ENCODE results near the gene MRTFA. TPM values are rescaled to one million over a fixed set of nuclear protein-coding genes. Genes with fewer than 3 reads are reported as not detected.

Gene MRTFA
- total RNA-seq, 1 donor from 2014 or later: 52.1 TPM

DNA sequence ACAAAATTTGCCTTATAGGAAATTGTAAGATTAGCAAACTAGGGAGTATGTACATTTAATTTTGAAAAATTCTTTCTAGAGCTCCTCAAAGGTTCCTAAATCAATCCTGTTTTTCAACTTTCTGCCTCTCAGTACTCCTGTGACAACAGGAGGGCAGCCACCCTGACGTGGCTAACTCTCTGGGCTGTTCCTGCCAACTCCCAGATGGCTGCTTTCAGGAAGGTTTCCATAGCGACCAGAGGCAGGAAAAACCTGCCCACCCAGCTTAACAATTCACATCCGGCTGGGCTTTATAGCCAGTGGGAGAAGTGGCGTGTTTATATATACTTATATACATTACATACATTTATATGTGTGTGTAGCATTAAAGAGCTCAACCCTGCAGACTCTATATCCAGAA lies 239.6 kb downstream of the MRTFA start:
- no peak for DNase-seq (ENCODE audit: low read depth)
- H3K4me3 ChIP-seq (ENCODE audit: low read depth, low read length): no peak overlapping the region
- TF ChIP-seq CTCF (conservative IDR thresholded peaks at IDR 0.05; ENCODE audit: low read depth, low read length): no peak

DNA sequence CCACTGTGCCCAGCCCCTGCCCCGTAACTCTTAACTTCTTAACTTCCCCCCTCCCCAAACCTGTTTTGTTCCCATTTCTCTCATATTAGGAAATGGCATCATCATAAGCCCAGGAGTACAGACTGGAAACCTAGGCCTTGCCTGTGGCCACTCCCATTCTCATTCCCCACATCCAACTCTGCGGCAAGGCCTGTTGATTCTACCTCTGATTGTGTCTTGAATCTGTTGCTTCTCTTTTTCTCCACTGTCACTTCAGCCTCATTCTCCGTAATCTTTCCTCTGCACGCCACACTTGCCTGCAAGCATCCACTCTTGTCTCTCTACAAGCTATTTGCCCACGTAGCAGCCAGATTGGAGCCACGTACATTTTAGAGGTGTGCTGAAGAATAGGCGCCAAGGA lies 240.9 kb downstream of the MRTFA start:
- no peak overlapping the region for H3K4me3 ChIP-seq (ENCODE audit: low read depth, low read length)
- DNase-seq (ENCODE audit: low read depth): no peak
- TF ChIP-seq CTCF (conservative IDR thresholded peaks at IDR 0.05; ENCODE audit: low read depth, low read length): no peak

DNA sequence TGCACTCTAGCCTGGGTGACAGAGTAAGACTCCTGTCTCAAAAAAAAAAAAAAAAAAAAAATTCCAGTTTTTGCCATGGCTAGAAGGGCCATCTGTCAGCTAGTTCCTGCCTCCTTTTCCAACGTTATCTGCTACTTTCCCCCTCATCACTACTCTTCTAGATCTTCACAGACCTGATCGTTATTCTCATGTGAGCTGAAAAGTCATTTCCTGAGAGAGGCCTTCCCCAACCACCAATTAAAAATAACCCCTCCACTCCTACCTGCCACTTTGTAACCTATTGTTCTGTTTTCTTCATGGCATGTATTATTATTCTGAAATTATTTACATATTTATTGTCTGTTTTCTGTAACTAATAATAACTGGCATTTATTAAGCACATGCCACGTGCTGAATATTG lies 241.9 kb downstream of the MRTFA start:
- no peak for TF ChIP-seq CTCF (conservative IDR thresholded peaks at IDR 0.05; ENCODE audit: low read depth, low read length)
- no peak overlapping the region for H3K4me3 ChIP-seq (ENCODE audit: low read depth, low read length)
- DNase-seq (ENCODE audit: low read depth): no peak

- no peak overlapping the region for H3K4me3 ChIP-seq (ENCODE audit: low read depth, low read length)
- no peak for DNase-seq (ENCODE audit: low read depth)
- no peak for TF ChIP-seq CTCF (conservative IDR thresholded peaks at IDR 0.05; ENCODE audit: low read depth, low read length)
Observed at GRCh38 chr22:40392618-40393017, 243.9 kb downstream of the MRTFA start.

DNA sequence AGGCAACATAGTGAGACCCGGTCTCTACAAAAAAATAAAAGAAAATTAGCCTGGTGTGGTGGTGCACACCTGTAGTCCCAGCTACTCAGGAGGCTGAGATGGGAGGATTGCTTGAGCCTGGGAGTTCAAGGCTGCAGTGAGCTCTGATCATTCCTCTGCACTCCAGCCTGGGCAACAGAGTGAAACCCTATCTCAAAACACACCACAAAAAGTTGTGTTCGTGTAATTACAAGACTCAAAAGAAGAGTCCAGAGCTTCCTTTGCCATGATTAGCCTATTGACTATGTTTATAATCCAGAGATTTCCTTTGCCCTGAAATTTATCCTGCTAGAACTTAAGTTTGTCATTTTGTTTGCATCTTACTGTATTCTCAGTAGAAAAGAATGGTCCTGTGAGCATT lies 245.1 kb downstream of the MRTFA start:
- no peak for TF ChIP-seq CTCF (conservative IDR thresholded peaks at IDR 0.05; ENCODE audit: low read depth, low read length)
- no peak overlapping the region for H3K4me3 ChIP-seq (ENCODE audit: low read depth, low read length)
- DNase-seq (ENCODE audit: low read depth): no peak

DNA sequence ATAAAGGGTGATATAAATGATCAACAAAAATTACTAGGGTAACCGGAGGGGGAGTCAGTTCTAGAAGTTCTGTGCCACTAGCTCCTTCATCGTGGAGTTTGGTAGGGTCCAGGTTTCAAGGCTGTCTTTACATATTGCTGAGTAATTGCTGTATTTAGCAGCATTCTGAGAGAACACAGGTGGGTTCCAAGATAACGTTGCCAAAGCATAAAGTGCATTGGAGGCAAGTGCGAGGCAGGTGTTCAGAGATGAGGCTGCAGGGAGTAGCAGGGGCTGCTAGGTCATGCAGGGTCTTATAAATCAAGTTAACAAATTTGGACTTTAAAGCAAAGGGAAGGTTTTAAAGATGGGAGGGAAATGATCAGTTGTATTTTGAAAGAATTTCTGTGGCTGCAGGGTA lies 248.3 kb downstream of the MRTFA start:
- H3K4me3 ChIP-seq (ENCODE audit: low read depth, low read length): no peak overlapping the region
- DNase-seq (ENCODE audit: low read depth): no peak
- no peak for TF ChIP-seq CTCF (conservative IDR thresholded peaks at IDR 0.05; ENCODE audit: low read depth, low read length)

- no peak overlapping the region for H3K4me3 ChIP-seq (ENCODE audit: low read depth, low read length)
- TF ChIP-seq CTCF (conservative IDR thresholded peaks at IDR 0.05; ENCODE audit: low read depth, low read length): no peak
- no peak for DNase-seq (ENCODE audit: low read depth)
Observed at GRCh38 chr22:40387746-40388145, 248.8 kb downstream of the MRTFA start.
